H9 (cell line): Measurements from ENCODE around the gene EME1. TPM values are rescaled to one million over a fixed set of nuclear protein-coding genes. Genes with fewer than 3 reads are reported as not detected.

Experiments
- DNase-seq: peaks from one replicate; pipeline ENCODE4 v3.0.0-alpha.2; 2017
- H2AFZ ChIP-seq: one replicate; pipeline ENCODE4 v1.6.1; 2013; ENCODE audit warnings: mild to moderate bottlenecking, low read length, control low read depth, moderate library complexity
- H2AK5ac ChIP-seq: 2 replicates; pipeline ENCODE4 v1.6.1; 2013; ENCODE audit warnings: low read length, control low read depth, mixed read lengths; ENCODE audit not compliant: insufficient read length
- H2BK120ac ChIP-seq: one replicate; pipeline ENCODE4 v1.6.1; 2013; ENCODE audit warnings: low read depth, mild to moderate bottlenecking, low read length, control low read depth, inconsistent platforms; ENCODE audit not compliant: poor library complexity, severe bottlenecking
- H2BK12ac ChIP-seq: 2 replicates; pipeline ENCODE4 v1.6.1; 2013; ENCODE audit warnings: low read length, control low read depth, mixed read lengths, low read depth; ENCODE audit not compliant: insufficient read length
- H2BK15ac ChIP-seq: 2 replicates; pipeline ENCODE4 v1.6.1; 2013; ENCODE audit warnings: low read depth, low read length, control low read depth
- H2BK20ac ChIP-seq: one replicate; pipeline ENCODE4 v1.6.1; 2013; ENCODE audit warnings: low read depth, mild to moderate bottlenecking, low read length, control low read depth, inconsistent platforms; ENCODE audit not compliant: poor library complexity, severe bottlenecking
- H2BK5ac ChIP-seq: 2 replicates; pipeline ENCODE4 v1.6.1; 2013; ENCODE audit warnings: low read length, control low read depth, mixed read lengths; ENCODE audit not compliant: insufficient read length
- H3K14ac ChIP-seq: 2 replicates; pipeline ENCODE4 v1.6.1; 2013; ENCODE audit warnings: low read length, control low read depth; ENCODE audit not compliant: insufficient read depth
- H3K18ac ChIP-seq: 2 replicates; pipeline ENCODE4 v1.6.1; 2013; ENCODE audit warnings: low read depth, mild to moderate bottlenecking, mixed read lengths, low read length, control low read depth; ENCODE audit not compliant: insufficient read length
- H3K23ac ChIP-seq: 2 replicates; pipeline ENCODE4 v1.6.1; 2013; ENCODE audit warnings: low read length, control low read depth, mixed read lengths, low read depth; ENCODE audit not compliant: insufficient read length
- H3K23me2 ChIP-seq: 2 replicates; pipeline ENCODE4 v1.6.1; 2013; ENCODE audit warnings: low read depth, mild to moderate bottlenecking, mixed read lengths, low read length, control low read depth; ENCODE audit not compliant: insufficient read length, poor library complexity, severe bottlenecking
- H3K27ac ChIP-seq: 2 replicates; pipeline ENCODE4 v1.5.1; 2013; ENCODE audit warnings: low read length, control low read depth, mixed read lengths, low read depth; ENCODE audit not compliant: insufficient read length
- H3K27me3 ChIP-seq: 2 replicates; pipeline ENCODE4 v1.6.1; 2013; ENCODE audit warnings: low read length, control low read depth, inconsistent platforms; ENCODE audit not compliant: insufficient read depth
- H3K4ac ChIP-seq: 2 replicates; pipeline ENCODE4 v1.6.1; 2013; ENCODE audit warnings: low read depth, mild to moderate bottlenecking, control low read depth, inconsistent platforms, low read length, moderate library complexity
- H3K4me1 ChIP-seq: 2 replicates; pipeline ENCODE4 v1.6.1; 2013; ENCODE audit warnings: low read length, control low read depth, inconsistent platforms; ENCODE audit not compliant: insufficient read depth
- H3K4me2 ChIP-seq: 2 replicates; pipeline ENCODE4 v1.6.1; 2013; ENCODE audit warnings: low read length, control low read depth, mixed read lengths; ENCODE audit not compliant: insufficient read length, insufficient read depth
- H3K56ac ChIP-seq: 2 replicates; pipeline ENCODE4 v1.6.1; 2013; ENCODE audit warnings: low read depth, mild to moderate bottlenecking, mixed read lengths, low read length, control low read depth; ENCODE audit not compliant: insufficient read length
- H3K79me1 ChIP-seq: 2 replicates; pipeline ENCODE4 v1.6.1; 2013; ENCODE audit warnings: low read depth, mild to moderate bottlenecking, moderate library complexity, low read length, control low read depth, inconsistent platforms; ENCODE audit not compliant: insufficient read depth, poor library complexity, severe bottlenecking
- H3K79me2 ChIP-seq: 2 replicates; pipeline ENCODE4 v1.6.1; 2013; ENCODE audit warnings: low read length, control low read depth, inconsistent platforms; ENCODE audit not compliant: insufficient read depth
- H3K9ac ChIP-seq: 2 replicates; pipeline ENCODE4 v1.6.1; 2013; ENCODE audit warnings: low read length, control low read depth, mixed read lengths; ENCODE audit not compliant: insufficient read length; ENCODE audit errors: extremely low read depth
- H3K9me3 ChIP-seq: one replicate; pipeline ENCODE4 v1.6.1; 2013; ENCODE audit warnings: low read depth, low read length, inconsistent platforms; ENCODE audit not compliant: control insufficient read depth
- H3T11ph ChIP-seq: one replicate; pipeline ENCODE4 v1.6.1; 2013; ENCODE audit warnings: mild to moderate bottlenecking, low read length, control low read depth, inconsistent platforms
- H4K20me1 ChIP-seq: one replicate; pipeline ENCODE4 v1.6.1; 2013; ENCODE audit not compliant: control insufficient read depth, insufficient read length, insufficient read depth
- H4K5ac ChIP-seq: 2 replicates; pipeline ENCODE4 v1.6.1; 2013; ENCODE audit warnings: low read depth, mild to moderate bottlenecking, mixed read lengths, low read length, control low read depth; ENCODE audit not compliant: insufficient read length
- H4K8ac ChIP-seq: replicated peaks from 2 replicates; pipeline ENCODE4 v1.6.1; 2013; ENCODE audit warnings: low read length, control low read depth, mixed read lengths, low read depth; ENCODE audit not compliant: insufficient read length
- H4K91ac ChIP-seq: 2 replicates; pipeline ENCODE4 v1.6.1; 2013; ENCODE audit warnings: low read depth, mild to moderate bottlenecking, moderate library complexity, mixed read lengths, low read length, control low read depth; ENCODE audit not compliant: insufficient read length
- H3K27ac Mint-ChIP-seq, 3 experiments: 2 replicates in 2 of 3; 3 replicates in 1 of 3; pipeline ENCODE4 v1.8.0; 2020 to 2021; ENCODE audit warnings: mixed read lengths in 3 of 3, mild to moderate bottlenecking in 1 of 3, moderate library complexity in 1 of 3
- H3K27me3 Mint-ChIP-seq: 2 replicates; pipeline ENCODE4 v1.8.0; 2021; ENCODE audit warnings: low read depth, mild to moderate bottlenecking, moderate library complexity, mixed read lengths
- H3K36me3 Mint-ChIP-seq, 3 experiments: 2 replicates in 2 of 3; 3 replicates in 1 of 3; pipeline ENCODE4 v1.8.0; 2020 to 2021; ENCODE audit warnings: low read depth in 3 of 3, mixed read lengths in 3 of 3; ENCODE audit not compliant: insufficient read depth in 1 of 3
- H3K4me1 Mint-ChIP-seq, 2 experiments: 2 replicates each; pipeline ENCODE4 v1.8.0; 2020; ENCODE audit warnings: mixed read lengths in 2 of 2
- H3K4me3 Mint-ChIP-seq, 2 experiments: 2 replicates in 1 of 2; 3 replicates in 1 of 2; pipeline ENCODE4 v1.8.0; 2020 to 2021; ENCODE audit warnings: mild to moderate bottlenecking in 2 of 2, mixed read lengths in 2 of 2, moderate library complexity in 1 of 2
- H3K9me3 Mint-ChIP-seq, 2 experiments: 2 replicates in 1 of 2; 3 replicates in 1 of 2; pipeline ENCODE4 v1.8.0; 2020; ENCODE audit warnings: mild to moderate bottlenecking in 2 of 2, mixed read lengths in 2 of 2, moderate library complexity in 1 of 2
- CTCF ChIP-seq: fragments of 200-600 bp; sonication (generic); conservative IDR thresholded peaks from 3 replicates; pipeline ENCODE4 v1.8.0; 2021; ENCODE audit warnings: antibody characterized with exemption, mild to moderate bottlenecking
- WGBS: extraction: QIAGEN DNeasy Blood & Tissue Kit; methylation state at CpG from one replicate; pipeline ENCODE4 v1.1.7; 2013; ENCODE audit warnings: missing lambda C conversion rate, low lambda C conversion rate, mixed read lengths; ENCODE audit not compliant: insufficient read length; ENCODE audit errors: extremely low coverage; 5-methylcytosine and 5-hydroxymethylcytosine counted together
- total RNA-seq: library from RNA; stranded (reverse); gene quantifications from 2 replicates; pipeline ENCODE4 v1.2.1, GENCODE V29; 2021

EME1 gene
- total RNA-seq, 1 experiment from 2014 or later: 15.1 TPM

- H2BK20ac ChIP-seq: no peak overlapping the region
- no peak overlapping the region for H4K8ac ChIP-seq
- H3K4ac ChIP-seq: no peak overlapping the region
- H2BK15ac ChIP-seq: no peak overlapping the region
- H3K79me2 ChIP-seq: peaks cover 11% of the 10 kb centered on the region; the same call in 1 of the 2 replicates
- H2AFZ ChIP-seq: no peak overlapping the region
- H2AK5ac ChIP-seq: no peak overlapping the region
- no peak overlapping the region for H3K18ac ChIP-seq
- no CpG with 5 or more reads among the region's 3 CpGs for WGBS
- peaks cover 11% of the 10 kb centered on the region for H3K79me1 ChIP-seq
- no peak overlapping the region for H3K56ac ChIP-seq
- no peak overlapping the region for H4K91ac ChIP-seq
- Mint-ChIP-seq H3K27me3 (peaks cover 8% of the 10 kb centered on the region), H3K4me3 (peak overlapping the region in 1 of 2 experiments; percentile 14; a peak in 1 of 5 replicates), H3K36me3 (peaks cover 34 to 59% (median 54%) of the 10 kb centered on the region in 3 experiments; a peak in 6 of 7 replicates), H3K27ac (peak overlapping the region in 1 of 3 experiments; percentile 70; a peak in 1 of 7 replicates), H3K4me1 (peaks cover 10 to 16% of the 10 kb centered on the region in 2 experiments), H3K9me3 (peaks cover 7 to 8% of the 10 kb centered on the region in 2 experiments; a peak in 4 of 5 replicates)
- H3K23me2 ChIP-seq: peaks cover 14% of the 10 kb centered on the region
- 0 out of 2 replicates have a peak, but pooled peaks cover 3% of the 10 kb centered on the region for H3K4me1 ChIP-seq
- no peak overlapping the region for H3T11ph ChIP-seq
- H3K23ac ChIP-seq: no peak overlapping the region
- H4K20me1 ChIP-seq: no peaks in the 10 kb centered on the region
- H3K14ac ChIP-seq: no peak overlapping the region
- H3K27me3 ChIP-seq: no peaks in the 10 kb centered on the region
- TF ChIP-seq CTCF: no peak
- no peaks in the 10 kb centered on the region for H3K9me3 ChIP-seq
- no peak overlapping the region for H3K9ac ChIP-seq
- H2BK5ac ChIP-seq: no peak overlapping the region
- no peak overlapping the region for H3K4me2 ChIP-seq
- no peak overlapping the region for H3K27ac ChIP-seq
- DNase-seq: no peak
- H2BK120ac ChIP-seq: no peak overlapping the region
- no peak overlapping the region for H4K5ac ChIP-seq
- H2BK12ac ChIP-seq: no peak overlapping the region
Observed at GRCh38 chr17:50394711-50395110, 21.7 kb downstream of the EME1 start.
